ENCODE measurements around the gene RPS14.

The RPS14 gene

GRCh38 chr5:150449517-150450339 is at the start of gene RPS14:
Gene RPS14, minus strand, starts transcription at chr5:150449739. Its CDS starts 2,006 bp downstream, at chr5:150447733.
- H3K4me3 ChIP-seq (ENCODE audit: control insufficient read depth, low read depth, low read length), result peak within 1 kb of the TSS; percentile 92
- peak; percentile 67 for DNase-seq (ENCODE audit: low read depth)
- TF ChIP-seq CTCF (IDR thresholded peaks at IDR 0.05; ENCODE audit: control insufficient read depth, insufficient read depth, low read depth, low read length, missing control alignments), result peak; percentile 89

- no peak overlapping the region for H3K4me3 ChIP-seq (ENCODE audit: control insufficient read depth, low read depth, low read length)
- DNase-seq (ENCODE audit: low read depth), result no peak
- no peak for TF ChIP-seq CTCF (IDR thresholded peaks at IDR 0.05; ENCODE audit: control insufficient read depth, insufficient read depth, low read depth, low read length, missing control alignments)
Measured at GRCh38 chr5:150498971-150499370, 49.4 kb upstream of the RPS14 start.

GRCh38 chr5:150498501-150498900 is 49.0 kb upstream of the RPS14 start:
- no peak for DNase-seq (ENCODE audit: low read depth)
- TF ChIP-seq CTCF (IDR thresholded peaks at IDR 0.05; ENCODE audit: control insufficient read depth, insufficient read depth, low read depth, low read length, missing control alignments), result no peak
- peak overlapping the region; percentile 1 for H3K4me3 ChIP-seq (ENCODE audit: control insufficient read depth, low read depth, low read length)

- DNase-seq (ENCODE audit: low read depth), result no peak
- no peak for TF ChIP-seq CTCF (IDR thresholded peaks at IDR 0.05; ENCODE audit: control insufficient read depth, insufficient read depth, low read depth, low read length, missing control alignments)
- H3K4me3 ChIP-seq (ENCODE audit: control insufficient read depth, low read depth, low read length), result peak overlapping the region; percentile 16
Measured at GRCh38 chr5:150497989-150498317, 48.4 kb upstream of the RPS14 start.

- H3K4me3 ChIP-seq (ENCODE audit: control insufficient read depth, low read depth, low read length), result peak overlapping the region; percentile 16
- DNase-seq (ENCODE audit: low read depth), result no peak
- no peak for TF ChIP-seq CTCF (IDR thresholded peaks at IDR 0.05; ENCODE audit: control insufficient read depth, insufficient read depth, low read depth, low read length, missing control alignments)
Measured at GRCh38 chr5:150497274-150497988, 47.9 kb upstream of the RPS14 start.

GRCh38 chr5:150496534-150496933 is 47.0 kb upstream of the RPS14 start:
- H3K4me3 ChIP-seq (ENCODE audit: control insufficient read depth, low read depth, low read length), result no peak overlapping the region
- no peak for DNase-seq (ENCODE audit: low read depth)
- TF ChIP-seq CTCF (IDR thresholded peaks at IDR 0.05; ENCODE audit: control insufficient read depth, insufficient read depth, low read depth, low read length, missing control alignments), result no peak

Data from AG09309 (cell line).